NCI-H146 treated with DMSO at 0.1 percent for 48 hours (cell line): Measurements from ENCODE around the gene RASAL1.

Experiments
- DNase-seq: peaks from one replicate; lab custom pipeline; 2025; ENCODE audit not compliant: unreplicated experiment; lab: John Stamatoyannopoulos, UW

RASAL1 gene

DNA sequence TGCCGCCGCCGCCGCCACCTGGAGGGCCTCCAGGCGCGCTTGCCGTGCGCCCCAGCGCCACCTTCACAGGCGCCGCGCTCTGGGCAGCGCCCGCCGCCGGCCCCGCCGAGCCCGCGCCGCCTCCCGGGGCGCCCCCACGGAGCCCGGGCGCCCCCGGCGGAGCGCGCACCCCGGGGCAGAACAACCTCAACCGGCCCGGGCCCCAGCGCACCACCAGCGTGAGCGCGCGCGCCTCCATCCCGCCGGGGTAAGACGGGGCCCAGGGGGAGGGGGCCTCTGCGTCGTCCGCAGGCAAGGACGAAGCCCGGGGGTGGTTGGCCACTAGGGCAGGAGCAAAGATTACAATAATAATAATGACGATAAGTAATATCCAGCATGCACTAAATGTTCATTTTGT is 57.7 kb downstream of the RASAL1 start:
- no peak for DNase-seq

DNA sequence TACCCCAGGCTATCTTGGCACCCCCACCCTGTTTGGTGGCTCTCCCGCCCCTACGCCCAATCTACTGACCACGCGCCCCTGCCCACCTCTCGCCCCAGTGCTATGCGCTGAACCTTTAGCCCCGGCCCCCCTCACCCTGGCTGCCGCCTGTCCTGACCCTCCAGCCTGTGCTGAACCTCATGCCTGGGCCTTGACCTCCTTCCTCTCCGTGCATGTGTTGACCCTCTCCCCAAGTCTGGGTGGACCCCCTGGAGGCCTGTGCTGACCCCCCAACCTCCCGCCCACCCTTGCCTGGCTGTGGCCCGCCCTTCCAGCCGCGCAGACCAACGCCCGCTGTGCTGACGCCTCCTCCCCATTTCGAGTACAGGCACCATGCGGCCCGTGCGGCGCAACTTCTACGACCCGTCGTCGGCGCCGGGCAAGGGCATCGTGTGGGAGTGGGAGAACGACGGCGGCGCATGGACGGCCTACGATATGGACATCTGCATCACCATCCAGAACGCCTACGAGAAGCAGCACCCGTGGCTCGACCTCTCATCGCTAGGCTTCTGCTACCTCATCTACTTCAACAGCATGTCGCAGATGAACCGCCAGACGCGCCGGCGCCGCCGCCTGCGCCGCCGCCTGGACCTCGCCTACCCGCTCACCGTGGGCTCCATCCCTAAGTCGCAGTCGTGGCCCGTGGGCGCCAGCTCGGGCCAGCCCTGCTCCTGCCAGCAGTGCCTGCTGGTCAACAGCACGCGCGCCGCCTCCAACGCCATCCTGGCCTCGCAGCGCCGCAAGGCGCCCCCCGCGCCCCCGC is 58.3 kb downstream of the RASAL1 start:
- DNase-seq = no peak

DNA sequence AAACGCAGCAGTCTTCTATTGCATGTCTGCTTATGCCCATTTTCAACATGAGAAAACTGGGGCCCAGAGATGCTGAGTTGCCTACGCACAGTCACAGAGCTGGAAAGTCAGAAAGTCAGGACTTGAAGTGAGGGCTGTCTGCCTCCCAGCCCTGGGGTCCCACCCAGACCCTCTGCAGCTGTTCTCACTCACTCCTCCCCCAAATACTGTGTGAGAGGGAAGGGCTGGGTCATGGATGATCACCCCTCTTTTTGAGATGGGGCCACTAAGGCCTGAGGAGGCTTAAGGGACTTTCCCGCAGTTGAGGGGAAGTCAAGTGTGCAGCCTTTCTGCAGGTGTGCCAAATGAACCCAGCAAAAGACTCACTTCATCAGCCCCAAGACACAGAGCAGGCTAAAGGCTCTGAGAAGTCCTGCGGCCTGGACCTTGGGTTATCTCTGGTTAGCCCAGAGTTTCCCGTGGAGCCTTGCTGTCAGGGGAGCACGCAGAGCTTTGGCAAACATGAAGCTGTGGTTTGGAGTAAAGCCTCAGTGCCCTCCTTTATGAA is 60.4 kb downstream of the RASAL1 start:
- no peak for DNase-seq

DNA sequence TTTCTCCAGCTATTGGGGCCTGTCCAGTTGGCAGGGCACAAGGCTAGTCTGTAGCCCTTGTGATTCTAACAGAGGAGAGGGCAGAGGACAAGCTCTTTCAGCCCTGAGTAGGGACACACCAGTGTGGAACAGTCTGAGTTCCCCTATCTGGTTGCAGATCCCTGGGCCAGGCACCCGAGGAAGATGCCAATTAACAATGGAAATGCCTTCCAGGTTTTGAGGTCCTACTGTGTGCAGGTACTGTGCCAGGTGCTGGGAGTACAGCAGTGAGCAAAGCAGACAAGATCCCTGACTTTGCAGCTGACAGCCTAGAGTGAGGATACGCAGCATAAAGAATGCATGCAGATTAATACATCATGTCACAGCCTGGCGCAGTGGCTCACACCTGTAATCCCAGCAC is 62.0 kb downstream of the RASAL1 start:
- no peak for DNase-seq

DNA sequence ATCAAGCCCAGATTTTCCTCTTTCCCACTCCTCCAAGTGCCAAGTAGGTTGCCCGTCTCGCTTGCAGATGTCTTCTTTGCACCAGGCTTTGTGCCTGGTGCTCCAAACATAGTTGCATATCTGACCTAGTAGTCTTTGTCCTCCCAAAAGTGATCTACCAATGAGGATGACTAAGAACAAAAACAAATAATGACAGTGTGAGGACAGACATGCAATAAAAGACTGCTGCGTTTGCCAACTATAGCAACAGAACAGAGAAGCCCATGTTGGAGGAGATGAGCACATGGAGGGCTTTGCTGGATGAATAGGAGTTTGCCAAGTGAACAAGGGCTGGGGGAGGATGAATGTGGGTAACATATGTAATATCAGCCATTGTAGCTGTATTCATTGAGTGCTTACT is 63.4 kb downstream of the RASAL1 start:
- DNase-seq = no peak

DNA sequence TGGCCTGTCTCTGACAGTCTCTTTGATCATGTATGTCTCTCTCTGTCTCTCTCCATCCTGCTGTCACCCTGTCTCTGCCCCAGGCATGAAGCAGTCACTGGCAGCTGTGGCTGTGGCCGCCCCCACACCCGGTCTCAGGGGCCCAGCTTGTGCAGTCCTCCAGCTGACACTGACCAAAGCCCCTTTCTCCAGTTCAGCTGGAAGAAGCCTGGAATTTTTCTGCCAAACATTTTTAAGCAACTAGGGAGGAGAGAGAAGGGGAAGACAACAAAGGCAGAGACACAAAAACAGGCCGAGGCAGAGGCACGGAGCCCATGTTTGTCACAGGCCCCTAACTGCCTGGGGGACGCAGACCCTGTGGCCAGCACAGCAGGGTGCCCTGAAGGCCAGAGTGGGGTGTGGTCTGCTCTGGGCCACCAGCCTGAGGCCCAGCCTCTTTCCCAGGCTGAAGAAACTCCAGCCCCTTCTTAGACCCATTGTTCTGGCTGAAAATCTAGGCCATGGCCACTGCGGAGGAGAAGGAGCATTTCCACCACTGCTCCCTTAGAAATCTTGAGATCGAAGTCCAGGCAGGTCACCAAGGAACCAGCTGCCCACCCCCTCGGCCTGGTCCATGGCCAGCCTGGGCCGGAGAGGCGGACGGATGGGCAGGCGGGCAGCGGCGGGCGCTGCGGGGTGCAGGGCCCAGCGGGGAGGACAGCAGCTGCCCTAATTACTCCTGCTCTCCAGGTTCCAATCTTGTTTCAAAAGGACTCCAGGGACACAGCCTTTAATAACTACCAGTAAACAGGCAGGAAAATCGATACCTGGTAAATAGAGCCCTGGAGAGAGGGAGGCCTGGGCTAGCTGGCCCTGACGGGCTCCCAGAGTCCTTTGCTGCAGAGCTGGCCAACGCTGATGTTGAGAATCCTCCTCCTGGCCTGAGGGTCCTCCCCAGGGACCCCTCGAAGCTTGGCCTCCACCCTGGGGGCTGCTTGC is 64.1 kb downstream of the RASAL1 start:
- peak; percentile 98 for DNase-seq

DNA sequence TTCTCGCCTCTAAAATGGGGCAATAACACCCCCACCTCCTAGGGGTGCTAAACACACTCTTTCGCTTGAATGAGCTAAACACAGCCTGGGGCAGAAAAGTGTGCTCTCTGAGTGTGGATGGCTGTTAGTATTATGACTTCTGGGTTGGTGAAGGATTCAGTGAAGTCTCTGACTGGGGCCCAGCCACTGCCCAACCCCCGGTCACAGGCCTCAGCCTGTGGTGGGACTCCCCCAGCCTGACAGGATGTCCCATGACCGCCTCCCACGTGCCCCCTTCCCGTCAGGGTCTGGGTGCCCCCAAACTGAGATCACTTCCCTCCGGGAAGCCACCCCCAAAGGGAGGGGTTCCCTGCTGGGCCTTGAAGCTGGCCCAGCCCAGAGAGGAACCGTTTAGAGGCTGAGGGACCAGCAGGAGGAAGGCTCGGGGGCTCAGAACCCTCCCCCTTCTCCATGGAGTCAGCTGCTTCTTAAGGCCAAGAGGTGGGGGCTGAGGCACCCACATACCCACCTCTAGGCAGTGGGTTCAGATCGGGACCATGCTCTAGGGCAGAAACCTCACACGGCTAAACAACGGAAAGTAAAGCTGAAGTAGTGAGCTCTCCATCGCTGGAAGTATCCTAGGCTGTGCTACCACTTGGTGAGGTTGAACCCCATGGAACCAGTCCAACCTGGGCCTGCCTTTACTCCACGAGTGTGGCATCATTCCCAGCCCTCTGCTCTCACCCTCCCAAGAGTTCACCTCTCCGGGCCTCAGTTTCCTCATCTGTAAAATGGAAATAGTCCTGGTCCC is 65.2 kb downstream of the RASAL1 start:
- DNase-seq = no peak

DNA sequence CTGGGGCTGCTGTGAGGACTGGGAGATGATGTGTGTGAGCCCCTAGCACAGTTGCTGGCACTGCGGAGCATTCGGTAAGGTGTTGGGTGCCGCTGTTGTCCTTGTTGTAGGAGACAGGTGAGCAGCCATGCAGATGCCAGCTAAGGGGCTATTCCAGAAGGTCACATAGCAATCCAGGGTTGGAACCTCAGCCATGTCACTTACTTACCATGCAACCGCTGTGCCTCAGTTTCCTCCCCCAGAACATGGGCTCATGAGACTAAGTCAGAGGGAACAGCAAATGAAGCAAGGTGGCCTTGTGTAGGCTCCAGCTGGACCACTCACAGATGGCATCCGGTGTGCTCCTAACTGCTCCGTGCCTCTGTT is 65.8 kb downstream of the RASAL1 start:
- no peak for DNase-seq

DNA sequence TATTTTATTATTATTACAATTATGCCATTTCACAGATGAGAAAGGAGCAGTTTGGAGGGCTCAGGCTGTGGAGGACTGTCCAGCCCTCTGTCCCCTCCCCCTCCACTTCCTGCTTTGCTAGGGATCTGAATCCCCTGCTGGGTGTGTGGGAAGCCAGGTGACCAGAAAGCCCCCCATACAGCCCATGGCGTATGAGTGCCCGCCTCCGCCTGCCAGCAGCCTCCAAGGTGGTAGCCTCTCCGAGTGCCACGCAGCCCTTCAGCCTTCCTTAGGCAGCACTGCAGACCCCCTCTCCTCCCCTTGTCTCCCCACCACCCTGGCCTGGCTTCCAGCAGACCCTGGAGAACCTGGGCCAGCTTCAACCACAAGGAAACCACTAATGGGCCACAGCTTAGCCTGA is 66.4 kb downstream of the RASAL1 start:
- no peak for DNase-seq

DNA sequence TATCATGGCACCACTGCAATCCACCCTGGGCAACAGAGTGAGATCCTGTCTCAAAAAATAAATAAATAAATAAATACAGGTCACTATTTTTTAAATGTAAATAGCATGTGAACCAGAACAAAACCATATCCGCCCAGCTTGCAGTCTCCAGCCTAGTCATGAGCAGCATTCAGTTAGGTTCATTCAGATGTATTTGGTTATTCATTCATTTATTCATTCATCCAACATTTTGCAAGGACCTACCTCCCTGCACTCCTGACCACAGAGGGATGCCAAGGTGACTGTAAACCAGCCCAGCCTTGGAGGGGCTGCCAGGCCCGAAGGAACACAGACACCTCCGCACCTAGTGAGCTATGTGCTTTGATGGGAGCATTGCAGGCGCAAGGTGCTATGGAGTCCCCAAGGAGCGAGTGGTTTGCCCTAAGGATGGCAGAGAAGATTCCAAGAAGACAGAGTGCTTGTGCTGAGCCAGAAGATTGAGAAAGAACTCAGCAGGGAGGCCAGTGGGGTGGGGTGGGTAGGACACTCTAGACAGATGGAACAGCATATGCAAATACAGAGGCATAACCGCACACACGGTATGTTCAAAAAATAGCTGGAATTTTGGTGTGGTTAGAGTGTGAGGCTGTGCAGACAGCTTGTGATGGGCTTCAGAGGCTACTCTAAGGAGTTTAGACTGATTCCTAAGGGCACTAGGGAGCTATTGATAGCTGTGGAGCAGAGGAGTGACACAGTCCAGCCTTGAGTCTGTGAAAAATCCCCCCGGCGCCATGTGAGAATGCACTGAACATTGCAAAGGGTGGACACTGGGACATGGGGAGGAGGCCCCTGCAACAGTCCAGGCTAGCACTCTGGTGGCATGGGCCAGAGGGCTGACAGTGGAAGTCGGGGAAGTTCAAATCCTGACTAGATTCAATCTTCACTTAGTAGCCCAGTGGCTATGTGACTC is 67.3 kb downstream of the RASAL1 start:
- DNase-seq = no peak

DNA sequence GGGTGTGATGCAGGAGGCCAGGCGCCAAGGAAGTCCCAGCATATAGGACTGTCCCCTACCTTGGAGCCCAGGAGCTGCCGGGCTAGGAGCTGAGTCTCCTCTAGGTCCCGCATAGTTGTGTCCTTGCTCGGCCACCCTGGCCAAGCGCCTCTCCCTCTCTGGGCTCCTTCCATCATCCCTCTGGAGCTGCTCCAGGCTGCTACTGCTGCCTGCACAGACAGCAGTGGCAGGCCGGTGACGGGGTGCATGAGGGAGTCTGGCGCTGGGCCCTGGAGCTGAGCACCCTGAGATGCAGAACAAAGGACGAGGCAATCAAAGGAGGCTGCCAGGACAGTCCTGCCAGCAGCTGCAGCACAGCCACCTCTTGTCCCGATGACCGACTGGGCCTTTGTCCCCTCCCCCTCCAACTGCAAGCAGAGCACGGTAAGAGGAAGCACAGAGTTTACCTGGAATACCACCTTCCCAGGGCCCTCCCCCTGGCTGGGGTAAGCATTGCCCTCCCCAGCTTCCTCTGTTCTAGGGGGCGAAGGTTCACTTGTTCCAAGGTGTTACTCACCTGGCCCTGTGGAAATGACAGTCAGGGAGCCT is 68.7 kb downstream of the RASAL1 start:
- no peak for DNase-seq

DNA sequence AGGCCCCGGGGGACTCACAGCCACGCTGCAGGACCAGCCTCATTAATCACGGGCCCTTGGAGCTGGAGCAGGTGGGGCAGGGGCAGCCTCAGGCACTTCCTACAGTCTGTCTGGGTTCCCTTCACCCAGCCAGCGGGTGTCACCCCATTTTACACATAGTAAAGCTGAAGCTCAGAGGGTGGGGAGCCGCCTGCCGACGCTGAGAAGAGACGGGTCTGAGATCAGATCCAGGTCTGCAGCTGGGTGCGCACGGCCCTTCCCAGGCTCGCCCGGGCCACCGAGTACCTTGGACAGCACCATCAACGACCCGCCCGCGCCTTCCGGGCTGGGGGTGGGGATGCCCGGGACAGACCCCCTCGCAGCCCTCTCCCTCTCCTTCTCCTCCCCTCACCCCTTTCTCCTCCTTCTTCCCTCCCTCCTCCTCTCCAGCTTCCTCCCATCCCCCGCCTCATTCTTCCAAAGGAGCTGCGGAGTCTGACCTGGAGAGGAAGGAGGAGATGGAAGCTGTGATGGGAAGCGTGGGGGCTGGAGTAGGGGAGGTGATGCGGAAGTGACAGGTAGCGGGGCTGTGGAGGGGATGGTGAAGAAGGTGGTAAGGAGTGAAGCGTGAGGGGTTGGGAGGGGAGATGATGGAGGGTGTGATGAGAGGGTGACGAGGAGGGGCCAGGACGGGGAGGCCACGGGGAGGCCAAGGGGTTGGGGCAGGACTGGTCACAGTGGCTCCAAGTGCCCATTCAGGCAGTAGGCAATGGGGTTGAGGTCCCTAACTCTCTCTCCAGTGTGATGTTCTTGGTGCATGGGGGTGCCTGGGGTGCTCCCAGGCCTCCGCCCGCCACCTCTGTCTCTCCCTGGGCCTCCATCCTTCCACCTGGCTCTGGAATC is 70.2 kb downstream of the RASAL1 start:
- no peak for DNase-seq

DNA sequence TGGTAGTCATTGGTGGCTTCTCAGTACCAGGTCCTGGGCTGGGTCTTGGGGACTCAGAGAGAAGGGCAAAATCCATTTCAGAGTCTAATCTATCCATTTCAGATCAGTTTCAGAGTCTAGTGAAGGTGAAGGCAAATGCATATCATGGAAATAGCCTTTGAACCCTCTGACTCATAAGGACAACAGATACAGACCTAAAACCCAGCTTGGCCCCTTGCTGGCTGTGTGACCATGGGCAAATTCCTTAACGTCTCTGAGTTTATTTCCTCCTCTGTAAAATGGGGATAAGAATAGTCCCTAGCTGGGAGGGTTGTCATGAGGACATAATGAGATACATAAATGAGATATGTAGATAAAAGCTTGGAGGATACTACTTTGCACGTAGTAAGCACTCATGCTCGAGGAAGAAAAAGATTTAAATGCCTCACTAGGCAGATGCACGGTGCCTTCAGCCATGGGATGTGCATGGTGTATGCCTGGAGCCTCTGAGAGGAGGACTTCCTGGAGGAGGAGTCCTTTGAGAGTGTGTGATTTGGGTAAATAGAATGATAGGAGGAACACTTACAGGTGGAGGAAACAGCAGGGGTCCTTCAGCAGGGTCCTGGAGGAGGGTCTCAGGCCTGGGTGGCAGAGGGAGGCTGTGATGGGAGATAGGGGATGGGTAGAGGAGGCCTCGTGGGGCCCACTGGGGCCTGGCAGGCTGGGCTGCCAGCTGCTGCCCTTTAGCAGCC is 71.0 kb downstream of the RASAL1 start:
- DNase-seq = no peak

DNA sequence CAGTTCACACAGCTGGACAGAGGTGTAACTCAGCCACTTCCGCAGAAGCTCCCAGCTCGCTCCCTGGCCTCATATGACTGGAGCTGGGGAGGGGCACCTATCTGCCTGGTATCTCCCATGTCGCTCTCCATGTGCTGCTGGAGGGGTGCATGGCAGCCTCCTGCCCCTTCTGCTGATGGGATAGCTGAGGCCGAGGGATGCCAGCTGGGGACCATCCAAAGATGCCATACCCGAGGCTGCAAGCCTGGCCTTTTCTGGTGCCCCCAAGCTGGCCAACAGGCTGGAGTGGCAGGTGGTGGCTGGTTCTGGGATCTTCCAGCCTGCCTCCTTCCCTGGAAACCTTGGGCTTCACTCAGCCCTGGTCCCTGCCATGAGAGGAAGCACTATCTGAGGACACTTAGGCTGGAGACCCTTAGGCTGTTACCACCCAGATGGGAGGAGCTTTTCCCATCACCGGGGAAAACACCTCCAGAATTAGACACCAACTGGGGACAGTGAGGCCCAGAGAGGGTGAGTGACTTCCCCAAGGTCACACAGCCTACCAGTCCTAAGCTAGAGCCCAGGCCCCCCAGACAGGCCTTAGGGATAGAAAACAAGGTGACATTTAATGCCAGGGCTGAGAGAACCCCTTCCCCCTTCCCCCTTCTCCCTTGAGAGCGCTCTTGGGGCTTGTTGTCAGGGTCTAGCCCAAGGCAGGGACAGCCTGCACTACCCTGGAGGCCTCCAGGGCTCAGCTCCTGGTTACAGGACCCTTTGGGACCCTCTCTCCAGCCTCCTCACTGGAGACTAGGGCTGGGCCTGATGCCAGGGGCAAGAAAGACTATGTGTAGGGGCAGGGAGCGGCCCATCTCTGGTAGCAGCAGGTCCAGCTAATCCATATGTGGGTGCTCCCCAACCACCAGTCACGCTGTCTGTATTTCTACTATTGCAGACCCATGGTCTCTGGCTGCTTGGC is 71.9 kb downstream of the RASAL1 start:
- DNase-seq = no peak

DNA sequence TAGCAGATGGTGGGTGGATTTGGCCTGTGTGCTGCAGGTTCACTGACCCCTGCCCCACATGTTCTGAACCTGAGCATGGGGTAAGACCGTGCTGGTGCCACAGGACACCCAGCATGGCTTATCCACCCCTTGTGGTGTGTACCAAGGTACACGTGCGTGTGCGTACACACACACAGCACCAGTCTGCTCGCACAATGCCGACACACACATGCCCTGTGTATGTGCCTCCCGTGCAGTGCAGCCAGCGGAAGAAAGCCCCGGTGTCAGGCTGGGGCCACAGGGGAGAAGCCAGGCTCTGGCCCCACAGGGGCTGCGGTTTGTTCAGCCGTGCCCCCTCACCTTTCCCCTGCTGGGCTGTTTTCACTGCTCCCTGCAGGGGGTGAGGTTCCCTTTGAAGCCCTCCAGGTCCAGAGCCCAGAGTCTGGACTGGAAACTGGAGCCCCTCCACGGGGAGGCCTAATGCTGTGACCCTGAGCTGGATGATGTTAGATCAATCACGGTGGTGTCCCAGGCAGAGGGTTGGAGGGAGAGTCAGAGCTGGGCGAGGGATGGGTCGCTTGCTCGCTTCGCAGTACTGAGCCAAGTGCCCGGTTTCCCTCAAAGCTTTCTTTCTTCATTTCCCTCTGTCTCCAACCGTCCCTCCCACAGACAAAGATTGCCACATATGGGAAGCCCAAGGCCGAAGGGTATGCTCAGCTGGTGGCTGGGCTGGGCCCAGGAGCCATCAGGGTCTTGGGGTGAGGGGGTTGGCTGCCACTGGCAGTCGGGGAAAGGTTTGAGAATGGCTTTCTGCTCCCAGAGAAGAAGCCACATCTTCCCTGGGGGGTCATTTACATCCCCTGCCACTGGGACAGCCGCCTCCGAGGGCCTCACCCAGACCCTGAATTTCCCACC is 72.8 kb downstream of the RASAL1 start:
- DNase-seq = peak; percentile 71
